NCI-H128 (cell line): Measurements from ENCODE around the gene IDI2.

Source experiments
- DNase-seq: peaks from one replicate; lab custom pipeline; 2025; ENCODE audit not compliant: unreplicated experiment; lab: John Stamatoyannopoulos, UW

IDI2 gene

DNA sequence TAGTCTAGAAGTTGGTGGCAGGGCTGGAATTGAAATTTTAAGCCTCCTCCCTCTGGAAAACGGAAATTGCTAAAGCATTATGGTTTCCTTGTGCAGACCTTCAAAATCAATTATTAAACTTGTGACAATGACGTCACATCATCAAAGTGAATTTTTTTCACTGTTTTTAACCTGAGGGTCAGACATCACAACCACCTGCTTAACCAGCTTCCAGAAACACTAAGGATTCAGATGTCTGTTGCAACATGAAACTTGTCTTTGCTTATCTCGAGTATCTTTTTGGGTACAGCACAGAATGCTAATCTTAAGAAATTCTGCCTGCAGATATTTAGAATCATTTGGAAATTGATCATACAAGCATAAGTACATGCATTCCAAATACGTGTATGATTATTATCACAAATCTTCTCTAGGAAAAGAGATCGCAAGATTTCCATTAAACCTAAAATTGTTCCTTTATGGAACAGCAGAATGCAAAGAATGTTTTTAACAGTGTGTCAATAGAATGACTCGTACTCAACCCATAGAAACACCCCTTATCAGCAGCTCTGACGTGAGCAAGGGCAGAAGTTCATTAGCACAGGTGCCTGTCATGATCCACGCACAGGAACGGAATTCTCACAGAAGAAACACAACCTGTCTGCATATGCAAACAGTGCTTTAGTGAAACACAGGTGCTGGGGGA, 41.5 kb downstream of the IDI2 start:
- DNase-seq, result no peak

DNA sequence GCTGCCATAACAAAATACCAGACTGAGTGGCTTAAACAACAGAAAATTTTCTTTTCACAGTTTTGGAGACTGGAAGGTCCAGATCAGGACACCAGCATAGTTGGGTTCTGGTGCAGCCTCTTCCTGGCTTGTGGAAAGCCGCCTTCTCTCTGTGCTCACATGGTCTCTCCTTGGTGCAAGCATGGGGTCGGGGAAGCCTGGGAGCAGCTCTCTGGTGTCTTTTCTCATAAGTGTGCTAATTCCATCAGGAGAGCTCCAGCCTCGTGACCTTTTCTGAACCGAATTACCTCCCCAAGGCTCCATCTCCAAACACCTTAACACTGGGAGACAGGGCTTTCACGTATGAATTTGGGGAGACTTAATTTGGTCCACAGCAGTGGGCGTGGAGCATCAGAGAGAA, 42.3 kb downstream of the IDI2 start:
- DNase-seq, result no peak

DNA sequence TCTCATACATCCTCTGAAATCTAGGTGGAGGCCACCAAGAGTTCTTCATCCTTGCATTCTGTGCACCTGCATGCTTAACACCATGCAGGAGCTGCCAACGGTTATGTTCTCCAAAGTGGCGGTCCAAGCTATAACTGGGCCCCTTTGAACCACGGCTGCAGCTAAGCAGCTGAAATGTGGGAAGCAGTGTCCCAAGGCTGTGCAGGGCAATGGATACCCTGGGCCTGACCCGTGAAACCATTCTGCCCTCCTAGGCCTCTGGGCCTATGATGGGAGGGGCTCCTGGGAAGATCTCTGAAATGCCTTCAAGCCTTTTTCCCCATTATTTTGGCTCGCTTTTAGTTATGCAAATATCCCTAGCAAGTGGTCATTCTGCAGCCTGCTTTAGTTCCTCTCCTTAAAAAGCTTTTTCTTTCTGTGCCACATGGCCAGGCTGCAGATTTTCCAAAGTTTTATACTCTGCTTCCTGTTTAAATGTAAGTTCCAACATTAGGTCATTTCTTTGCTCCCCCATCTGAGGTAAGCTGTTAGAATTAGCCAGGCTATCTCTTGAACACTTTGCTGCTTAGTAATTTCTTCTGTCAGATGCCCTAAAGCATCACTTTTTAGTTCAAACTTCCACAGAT, 45.1 kb downstream of the IDI2 start:
- DNase-seq, result no peak

DNA sequence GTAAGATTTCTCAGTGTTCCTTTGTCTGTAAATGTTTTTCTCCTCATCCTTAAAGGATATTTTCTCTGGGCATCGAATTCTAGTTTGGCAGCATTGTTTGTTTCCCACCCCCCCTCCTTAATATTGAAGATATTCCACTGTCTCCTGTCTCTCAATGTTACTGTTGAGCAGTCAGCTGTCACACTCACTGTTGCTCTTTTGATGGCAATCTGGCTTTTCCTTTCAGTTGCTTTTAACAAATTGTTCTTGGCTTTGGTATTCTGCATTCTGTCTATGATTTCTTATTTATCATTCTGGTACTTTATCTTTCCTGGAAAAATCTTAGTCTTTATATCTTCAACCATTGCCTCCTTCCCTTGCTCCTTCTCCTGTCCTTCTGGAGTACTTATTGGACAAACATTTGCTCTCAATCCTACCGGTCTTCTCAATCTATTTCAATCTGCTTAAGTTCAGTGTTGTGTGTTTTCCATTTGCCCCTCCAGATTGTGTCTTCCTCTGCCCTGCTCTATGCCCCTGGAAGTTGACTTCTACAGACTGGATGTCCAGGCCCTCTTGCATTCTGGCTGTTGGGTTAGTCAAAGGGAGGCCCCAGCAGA, 46.7 kb downstream of the IDI2 start:
- no peak for DNase-seq

DNA sequence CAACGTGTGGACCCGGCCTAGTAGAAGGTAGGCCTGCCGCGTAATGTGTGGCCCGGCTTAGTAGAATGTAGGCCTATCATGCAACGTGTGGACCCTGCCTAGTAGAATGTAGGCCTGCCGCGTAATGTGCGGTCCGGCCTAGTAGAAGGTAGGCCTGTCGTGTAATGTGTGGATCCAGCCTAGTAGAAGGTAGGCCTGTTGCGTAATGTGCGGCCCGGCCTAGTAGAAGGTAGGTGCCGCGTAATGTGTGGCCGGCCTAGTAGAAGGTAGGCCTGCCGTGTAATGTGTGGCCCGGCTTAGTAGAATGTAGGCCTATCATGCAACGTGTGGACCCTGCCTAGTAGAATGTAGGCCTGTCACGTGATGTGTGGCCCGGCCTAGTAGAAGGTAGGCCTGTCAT, 49.3 kb downstream of the IDI2 start:
- DNase-seq, result no peak

DNA sequence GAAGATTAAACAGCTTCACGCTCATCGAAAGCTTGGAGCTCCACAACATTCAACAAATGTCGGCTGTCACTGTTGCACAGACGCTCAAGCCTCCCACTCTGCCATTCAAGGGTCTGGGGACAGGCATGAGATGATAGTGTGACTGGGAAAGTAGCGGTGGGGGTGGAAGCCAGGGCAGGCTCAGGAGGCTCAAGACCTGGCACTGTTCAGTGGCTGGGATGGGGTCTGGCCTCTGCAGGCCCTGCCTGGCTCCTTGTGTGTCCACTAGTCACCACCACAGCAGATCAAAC, 50.9 kb downstream of the IDI2 start:
- DNase-seq, result no peak

DNA sequence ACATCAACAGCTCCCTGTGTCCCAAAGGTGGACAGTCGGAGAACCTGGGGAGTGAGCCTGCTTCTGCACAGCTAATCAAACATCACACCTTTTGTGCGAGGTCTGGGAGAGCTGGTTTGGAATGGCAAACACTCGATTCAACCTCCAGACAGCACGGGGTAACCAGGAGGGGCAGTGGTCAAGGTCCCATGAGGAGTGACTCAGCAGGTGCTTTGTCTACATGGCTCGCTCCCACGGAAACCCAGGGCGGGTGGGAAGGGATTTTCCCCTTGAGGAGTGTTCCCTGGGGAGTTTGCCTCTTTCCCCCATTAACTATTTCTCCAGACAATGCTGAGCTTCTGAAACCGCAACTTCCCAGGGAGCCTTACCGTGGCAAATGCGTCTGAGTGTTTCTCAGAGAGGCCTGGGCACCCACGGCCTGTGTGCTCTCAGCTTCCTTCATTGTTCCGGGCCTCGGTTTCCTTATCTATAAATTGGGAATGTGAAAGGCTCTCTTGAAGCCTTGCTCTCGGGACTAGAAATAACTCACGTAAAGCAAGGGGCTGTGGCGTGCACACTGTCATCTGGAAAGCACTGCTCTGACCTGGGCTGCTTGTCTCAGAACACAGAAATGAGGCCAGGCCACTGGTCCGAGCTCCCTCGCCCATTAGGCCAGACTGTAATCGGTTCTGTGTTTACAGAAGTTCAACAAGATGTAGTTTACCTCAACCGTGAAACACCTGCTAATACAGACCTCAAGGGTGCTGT, 51.4 kb downstream of the IDI2 start:
- no peak for DNase-seq

DNA sequence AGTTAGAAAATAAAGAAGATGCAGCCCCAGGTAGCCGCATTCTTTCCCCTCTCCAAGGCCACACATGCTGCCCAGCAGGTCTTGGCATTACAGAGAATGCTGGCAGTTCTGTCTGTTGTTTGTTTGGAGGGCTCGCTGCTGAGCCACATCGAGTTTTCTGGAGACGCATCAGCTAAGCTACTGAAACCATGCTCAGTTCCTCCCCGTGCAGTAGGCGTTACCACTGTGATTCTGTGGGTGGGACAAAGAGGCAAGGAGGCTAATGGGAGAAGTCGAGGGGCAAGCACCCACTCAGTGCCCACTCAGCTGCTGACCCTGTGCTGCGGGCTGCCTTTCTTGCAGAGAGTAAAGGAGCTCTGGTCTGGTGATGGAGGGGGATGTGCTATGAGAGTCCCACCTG, 52.9 kb downstream of the IDI2 start:
- DNase-seq, result no peak

DNA sequence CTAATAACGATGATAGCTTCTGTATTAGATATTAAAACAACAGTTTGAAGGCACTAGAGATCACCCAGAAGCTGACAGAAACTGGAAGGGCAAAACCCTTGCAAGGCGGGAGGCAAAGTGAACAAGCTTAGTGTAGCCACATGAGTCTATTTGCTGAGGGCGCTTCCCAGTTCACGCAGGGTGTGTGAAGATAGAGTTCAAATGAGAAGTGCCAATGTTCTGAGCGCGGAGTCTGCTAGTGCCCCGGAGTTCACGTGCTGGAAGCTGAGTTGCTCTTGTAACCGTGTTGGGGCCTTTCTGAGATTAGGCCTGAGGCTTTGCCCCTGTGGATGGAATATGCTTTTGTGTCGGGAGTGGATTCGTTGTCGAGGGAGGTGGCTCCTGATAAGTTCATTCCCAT, 54.0 kb downstream of the IDI2 start:
- no peak for DNase-seq

DNA sequence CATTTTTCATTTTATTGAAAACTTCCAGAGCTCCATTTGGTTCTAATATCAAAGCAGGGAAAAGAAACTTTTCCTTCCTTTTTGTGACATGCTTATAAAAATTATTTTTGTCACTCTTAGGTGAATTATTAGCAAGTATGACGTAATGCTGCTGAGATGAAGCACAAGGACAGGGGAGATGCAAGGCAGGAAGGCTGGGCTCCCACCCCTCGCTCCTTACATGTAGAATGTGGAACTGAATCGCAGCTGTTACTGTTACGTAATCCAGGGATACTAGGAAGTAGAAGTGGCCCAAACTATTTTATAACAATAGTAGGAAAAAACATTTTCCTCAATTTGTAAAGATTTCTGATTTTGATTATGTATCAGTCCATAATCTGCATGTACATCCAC, 54.5 kb downstream of the IDI2 start:
- no peak for DNase-seq

DNA sequence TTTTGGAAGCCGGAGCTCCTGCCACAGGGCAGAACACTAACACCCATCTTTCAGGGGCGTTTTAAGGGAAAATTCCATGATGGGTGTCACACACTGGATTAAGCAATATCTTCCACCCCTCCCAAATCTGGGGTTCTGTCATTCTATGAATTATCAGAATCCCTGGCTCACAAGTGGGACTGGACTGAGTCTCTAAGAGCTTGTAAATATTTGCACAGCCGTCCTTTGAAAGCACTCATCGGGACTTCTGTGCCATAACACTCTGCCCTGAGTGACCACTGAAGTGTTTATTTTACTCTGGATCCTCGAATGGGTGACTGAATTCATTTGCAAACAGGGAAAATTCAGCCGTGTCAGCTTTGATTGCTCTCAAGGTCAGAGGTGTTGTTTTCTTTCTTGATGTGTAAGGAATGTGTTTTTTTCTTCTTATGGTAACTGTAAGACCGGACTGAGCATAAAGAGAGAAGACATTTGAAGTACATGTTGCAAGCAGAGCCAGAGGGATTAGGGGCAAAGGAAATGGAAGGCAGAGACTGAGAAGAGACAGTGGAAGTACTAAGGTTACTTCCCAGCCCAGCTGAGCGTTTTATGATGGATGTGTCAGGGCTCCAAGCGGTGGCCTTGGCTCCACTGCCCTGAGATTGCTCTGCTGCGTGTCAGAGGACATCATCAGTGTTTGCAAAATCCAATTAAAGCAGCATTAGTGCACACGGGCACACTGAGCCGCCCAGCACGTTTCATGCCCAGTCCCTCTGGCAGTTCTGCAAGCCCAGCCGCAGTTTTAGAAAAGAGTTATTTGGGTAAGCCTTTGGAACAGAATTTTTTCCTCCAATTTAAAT, 55.1 kb downstream of the IDI2 start:
- DNase-seq, result no peak

DNA sequence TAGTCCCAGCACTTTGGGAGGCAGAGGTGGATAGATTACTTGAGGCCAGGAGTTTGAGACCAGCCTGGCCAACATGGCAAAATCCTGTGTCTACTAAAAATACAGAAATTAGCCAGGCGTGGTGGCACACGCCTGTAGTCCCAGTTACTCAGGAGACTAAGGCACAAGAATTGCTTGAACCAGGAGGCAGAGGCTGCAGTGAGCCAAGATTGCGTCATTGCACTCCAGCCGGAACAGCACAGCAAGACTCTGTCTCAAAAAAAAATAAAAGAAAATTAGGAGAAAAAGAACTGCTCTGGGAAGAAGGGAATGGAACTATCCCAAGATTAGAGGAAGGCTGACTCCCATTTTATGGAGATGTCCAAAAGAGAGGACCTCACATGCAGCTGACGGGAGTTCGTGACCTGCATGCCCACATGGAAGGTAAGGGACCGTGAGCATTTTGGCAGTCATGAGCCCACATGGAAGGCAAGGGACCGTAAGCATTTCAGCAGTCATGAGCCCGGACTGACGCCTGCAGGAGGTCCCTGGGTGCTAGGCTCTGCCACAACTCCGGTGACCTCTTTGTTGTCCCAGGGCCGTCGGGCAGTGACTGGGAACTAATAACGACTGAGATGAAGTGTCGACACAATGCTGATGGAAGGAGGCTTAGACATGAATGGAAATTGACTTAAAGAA, 56.0 kb downstream of the IDI2 start:
- DNase-seq, result no peak
